Heart left ventricle (tissue), 13 donors: ENCODE measurements around the gene CHRNA1.

Experiments used
- CTCF ChIP-seq, 12 donors: fragments of 200-600 bp; sonication (generic) in 4 of 12; IDR thresholded peaks; one replicate each; pipeline versions ENCODE4 v1.5.0 to v1.8.0; 2018 to 2022; ENCODE audit warnings: antibody characterized with exemption in 12 of 12, mild to moderate bottlenecking in 5 of 12
- POLR2A ChIP-seq, 2 donors: fragments of 450-650 bp; IDR thresholded peaks; one replicate each; pipeline ENCODE4 v1.6.1; 2017; ENCODE audit warnings: antibody characterized with exemption in 2 of 2, mild to moderate bottlenecking in 2 of 2, moderate library complexity in 2 of 2
- donor health status: ischemic (EF 13 %, LVEDD 7.1; RV severe dilation, severe dysfunction).
- donor health status: DM: no; HTN: yes; CAD: no.
- donor health status: DM: no; HTN: no; CAD: no.
- donor health status: ischemic (EF 25% LVEDD 6.9; RV normal size, moderate dysfunction).
- donor health status: ischemic (EF 25% LVEDD 5.7; RV mildly dilated, moderate dysfunction).
- donor health status: ischemic (EF 35%, LVEDD 5.7; RV mildly dilated, moderate dysfunction).
- donor health status: nonischemic (EF 11% LVEDD 7.7; RV severe dilation, severe dysfunction).
- donor health status: DM: yes; HTN: yes; CAD: no.
- donor health status: PGD.
- donor health status: ischemic (EF 29% LVEDD 5.4; RV normal size, mild dysfunction).
- donor health status: nonischemic (EF 23%, LVEDD 6.1; RV moderate dilation, normal function).

GRCh38 chr2:174718591-174718990, 45.7 kb downstream of the CHRNA1 start:
- no peak for TF ChIP-seq CTCF (IDR thresholded peaks at IDR 0.05)
- no peak for TF ChIP-seq POLR2A (IDR thresholded peaks at IDR 0.05)
